ENCODE measurements around the gene PRPF31. TPM values are rescaled to one million over a fixed set of nuclear protein-coding genes. Genes with fewer than 3 reads are reported as not detected.
A peak's percentile ranks its signal among the peaks of the same experiment; 100 is the strongest.

The PRPF31 gene
- total RNA-seq, 1 donor, result 32.6 TPM

DNA sequence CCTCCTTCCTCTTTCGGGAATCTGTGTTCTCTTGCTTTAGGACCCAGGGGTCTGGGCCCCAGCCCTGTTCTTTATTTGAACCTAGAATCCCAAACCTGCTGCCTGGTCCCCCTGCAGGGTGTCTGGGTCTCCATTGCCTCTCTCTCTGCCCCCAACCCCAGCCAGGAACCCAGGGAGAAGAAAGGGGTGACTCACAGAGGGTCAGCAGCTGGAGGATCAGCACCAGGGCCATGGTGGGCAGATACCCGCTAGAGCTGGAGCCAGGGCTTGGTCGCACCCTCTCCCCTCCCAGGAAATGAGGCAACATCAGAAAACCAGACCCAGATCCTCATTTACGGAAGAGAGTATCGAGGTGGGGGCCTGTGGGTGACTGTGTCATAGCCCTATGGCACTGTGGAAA, 15.0 kb upstream of the PRPF31 start, which contains the start of gene OSCAR:
OSCAR (minus strand) TSS at position 243 of the 400 bp plus-strand sequence; CDS start at position 232, 11 bp downstream.
- TF ChIP-seq, protein P1, sequence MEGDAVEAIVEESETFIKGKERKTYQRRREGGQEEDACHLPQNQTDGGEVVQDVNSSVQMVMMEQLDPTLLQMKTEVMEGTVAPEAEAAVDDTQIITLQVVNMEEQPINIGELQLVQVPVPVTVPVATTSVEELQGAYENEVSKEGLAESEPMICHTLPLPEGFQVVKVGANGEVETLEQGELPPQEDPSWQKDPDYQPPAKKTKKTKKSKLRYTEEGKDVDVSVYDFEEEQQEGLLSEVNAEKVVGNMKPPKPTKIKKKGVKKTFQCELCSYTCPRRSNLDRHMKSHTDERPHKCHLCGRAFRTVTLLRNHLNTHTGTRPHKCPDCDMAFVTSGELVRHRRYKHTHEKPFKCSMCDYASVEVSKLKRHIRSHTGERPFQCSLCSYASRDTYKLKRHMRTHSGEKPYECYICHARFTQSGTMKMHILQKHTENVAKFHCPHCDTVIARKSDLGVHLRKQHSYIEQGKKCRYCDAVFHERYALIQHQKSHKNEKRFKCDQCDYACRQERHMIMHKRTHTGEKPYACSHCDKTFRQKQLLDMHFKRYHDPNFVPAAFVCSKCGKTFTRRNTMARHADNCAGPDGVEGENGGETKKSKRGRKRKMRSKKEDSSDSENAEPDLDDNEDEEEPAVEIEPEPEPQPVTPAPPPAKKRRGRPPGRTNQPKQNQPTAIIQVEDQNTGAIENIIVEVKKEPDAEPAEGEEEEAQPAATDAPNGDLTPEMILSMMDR (IDR thresholded peaks at IDR 0.05; ENCODE audit: insufficient read depth, low read length), result no peak
- peak; percentile 33 for DNase-seq (ENCODE audit: low read depth)
- peak within 1 kb of the TSS; percentile 13 for H3K4me3 ChIP-seq (ENCODE audit: low read depth, low read length)

DNA sequence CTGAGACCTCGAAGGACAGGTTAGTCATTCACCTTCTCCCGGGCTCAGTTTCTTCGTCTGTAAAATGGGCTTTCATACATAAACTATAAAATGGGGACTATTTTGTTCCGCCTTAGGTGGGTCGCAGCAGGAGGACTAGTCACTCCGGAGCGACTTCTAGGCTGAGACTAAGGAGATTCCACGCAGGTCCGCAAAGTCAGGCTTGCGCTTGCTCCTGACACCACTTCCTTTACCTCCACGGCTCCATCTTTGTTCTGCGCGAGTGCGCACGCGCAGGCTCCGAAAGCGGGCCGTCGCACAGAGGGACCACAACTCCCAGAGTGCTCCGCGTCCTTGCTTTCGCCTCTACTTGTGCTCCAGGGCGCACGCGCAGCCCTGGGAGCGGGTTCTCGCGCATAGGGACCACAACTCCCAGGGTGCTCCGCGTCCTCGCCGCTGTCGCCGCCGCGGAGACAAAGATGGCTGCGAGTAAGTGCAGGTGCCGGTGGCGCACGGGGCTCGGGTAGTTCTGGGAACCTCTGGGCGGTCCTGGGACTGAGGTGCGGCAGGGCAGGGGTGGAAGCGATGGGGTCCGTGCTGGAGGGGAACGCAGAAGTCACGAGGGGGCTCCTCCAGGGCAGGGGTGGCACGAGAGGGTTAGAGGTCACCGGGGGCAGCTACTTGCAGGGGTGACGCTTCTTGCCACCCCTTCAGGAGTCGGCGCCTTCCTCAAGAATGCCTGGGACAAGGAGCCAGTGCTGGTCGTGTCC, 13.0 kb upstream of the PRPF31 start, which contains the start of gene NDUFA3:
NDUFA3 (plus strand) TSS at position 435 of the 749 bp plus-strand sequence; CDS start at position 459, 24 bp downstream.
- peak within 1 kb of the TSS; percentile 96 for H3K4me3 ChIP-seq (ENCODE audit: low read depth, low read length)
- DNase-seq (ENCODE audit: low read depth), result peak; percentile 98
- TF ChIP-seq, protein P1 (IDR thresholded peaks at IDR 0.05; ENCODE audit: insufficient read depth, low read length), result no peak

DNA sequence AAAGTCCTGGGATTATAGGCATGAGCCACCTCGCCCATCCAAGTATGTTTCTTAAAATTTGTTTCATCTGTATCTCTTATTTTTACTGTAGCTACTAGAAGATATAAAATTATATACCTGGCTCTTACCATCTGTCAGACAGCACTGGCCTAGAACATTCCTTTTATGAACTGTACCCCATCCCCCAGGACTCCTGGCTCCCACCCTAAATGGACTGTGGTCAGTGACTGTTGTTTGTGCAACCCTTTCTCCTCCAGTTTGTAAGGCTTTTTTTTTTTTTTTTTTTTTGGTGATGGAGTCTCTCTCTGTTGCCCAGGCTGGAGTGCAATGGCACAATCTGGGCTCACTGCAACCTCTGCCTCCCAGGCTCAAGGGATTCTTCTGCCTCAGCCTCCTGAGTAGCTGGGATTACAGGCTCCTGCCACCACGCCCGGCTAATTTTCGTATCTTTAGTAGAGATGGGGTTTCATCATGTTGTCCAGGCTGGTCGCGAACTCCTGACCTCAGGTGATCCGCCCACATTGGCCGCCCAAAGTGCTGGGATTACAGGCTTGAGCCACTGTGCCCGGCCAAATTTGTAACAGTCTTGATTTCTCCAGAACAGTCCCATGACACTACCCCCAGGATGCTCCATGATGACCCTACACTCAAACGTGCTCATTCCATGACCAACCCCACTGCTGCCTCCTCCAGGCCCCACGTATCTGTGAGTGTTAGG, 10.4 kb upstream of the PRPF31 start:
- TF ChIP-seq, protein P1 (IDR thresholded peaks at IDR 0.05; ENCODE audit: insufficient read depth, low read length), result no peak
- DNase-seq (ENCODE audit: low read depth), result no peak
- H3K4me3 ChIP-seq (ENCODE audit: low read depth, low read length), result no peak overlapping the region

DNA sequence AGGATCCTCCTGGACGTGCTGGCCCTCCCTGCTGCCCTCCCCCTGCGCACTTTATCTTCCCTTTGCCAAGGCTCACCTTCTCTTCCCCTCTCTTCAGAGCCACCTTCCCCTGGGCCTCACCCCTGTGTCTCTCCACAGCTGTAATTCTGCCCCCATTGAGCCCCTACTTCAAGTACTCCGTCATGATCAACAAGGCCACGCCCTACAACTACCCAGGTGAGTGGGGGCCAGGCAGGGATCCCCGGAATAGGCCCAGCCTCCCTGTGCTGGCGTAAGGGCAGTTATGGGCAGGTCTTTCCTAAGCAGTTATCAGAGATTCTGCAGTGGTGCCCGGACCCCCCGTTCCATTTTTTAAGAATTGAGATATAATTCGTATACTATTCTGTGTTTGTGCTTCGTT, 9.8 kb upstream of the PRPF31 start:
- TF ChIP-seq, protein P1 (IDR thresholded peaks at IDR 0.05; ENCODE audit: insufficient read depth, low read length), result no peak

DNA sequence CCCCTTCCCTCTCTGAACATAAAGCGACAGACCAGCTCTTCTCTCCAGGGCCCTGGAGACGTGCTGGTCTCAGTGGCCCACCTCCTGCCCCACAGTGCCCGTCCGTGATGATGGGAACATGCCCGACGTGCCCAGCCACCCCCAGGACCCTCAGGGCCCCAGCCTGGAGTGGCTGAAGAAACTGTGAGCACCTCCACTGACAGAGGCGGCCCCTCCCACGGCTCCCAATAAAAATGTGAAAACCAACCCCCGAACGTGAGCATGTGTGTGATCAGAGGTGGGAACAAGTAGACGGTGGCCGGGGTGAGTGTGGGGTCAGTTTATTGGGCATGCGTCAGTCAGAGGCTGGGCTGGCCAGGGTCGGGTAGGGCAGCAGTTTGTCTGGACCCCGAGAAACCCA, 8.8 kb upstream of the PRPF31 start:
- no peak overlapping the region for H3K4me3 ChIP-seq (ENCODE audit: low read depth, low read length)
- TF ChIP-seq, protein P1 (IDR thresholded peaks at IDR 0.05; ENCODE audit: insufficient read depth, low read length), result no peak
- no peak for DNase-seq (ENCODE audit: low read depth)

More for the DNA sequence above, 9.8 kb upstream of the PRPF31 start:
- H3K4me3 ChIP-seq (ENCODE audit: low read depth, low read length), result no peak overlapping the region
- DNase-seq (ENCODE audit: low read depth), result no peak

DNA sequence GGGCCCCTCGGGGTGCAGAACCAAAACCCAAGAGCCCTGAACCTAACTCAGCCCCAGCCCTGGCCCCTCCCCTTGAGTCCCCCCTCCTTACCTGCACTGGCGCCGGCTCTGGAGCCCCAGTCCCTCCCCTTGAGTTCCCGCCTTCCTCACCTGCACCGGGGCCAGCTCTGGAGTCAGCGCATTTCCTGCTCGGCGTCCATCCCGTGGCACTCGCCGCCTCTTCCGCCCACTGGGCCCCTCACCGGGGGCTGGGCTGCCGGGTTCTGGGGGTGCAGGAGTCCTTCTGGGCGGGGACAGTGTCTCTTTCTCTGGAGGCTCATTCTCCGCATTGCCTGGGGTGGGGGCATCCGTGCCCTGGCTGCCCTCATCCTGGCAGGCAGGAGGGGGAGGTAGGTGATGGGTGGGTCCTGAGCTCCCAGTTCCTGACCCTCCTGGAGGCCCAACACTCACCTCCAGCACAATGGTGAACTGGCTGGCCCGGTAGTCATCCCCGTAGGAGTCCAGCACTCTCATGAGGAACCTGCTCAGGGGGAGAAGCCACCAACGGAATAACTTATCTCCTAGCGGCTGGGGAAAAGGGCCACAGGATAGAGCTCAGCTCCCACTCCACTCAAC, 7.6 kb upstream of the PRPF31 start:
- no peak for DNase-seq (ENCODE audit: low read depth)
- no peak overlapping the region for H3K4me3 ChIP-seq (ENCODE audit: low read depth, low read length)
- TF ChIP-seq, protein P1 (IDR thresholded peaks at IDR 0.05; ENCODE audit: insufficient read depth, low read length), result no peak

Measured in fibroblast of the aortic adventitia (primary cell).